Dermis blood vessel endothelial cell (primary cell): ENCODE measurements around the gene HIF3A. TPM values are rescaled to one million over a fixed set of nuclear protein-coding genes. Genes with fewer than 3 reads are reported as not detected.
"Not testable (repeated sequence)": the region's sequence is repeated elsewhere in the genome, so short reads cannot be mapped to it uniquely, and the experiment has no call there.

ENCODE experiments used
- DNase-seq: peaks from one replicate; pipeline ENCODE4 v3.0.0; 2010
- total RNA-seq: library from RNA; depleted of rRNA; stranded (reverse); fragments of >200 nt; gene quantifications from 2 replicates; pipeline ENCODE4 v1.2.3, GENCODE V29; 2014

HIF3A gene
- total RNA-seq, 1 donor from 2014 or later, result 23.1 TPM

GRCh38 chr19:46294494-46294893, 2.3 kb upstream of the HIF3A start:
- DNase-seq, result no peak

- DNase-seq, result no peak
Measured at GRCh38 chr19:46295401-46296201, 1.2 kb upstream of the HIF3A start.

- DNase-seq, result no peak
Measured at GRCh38 chr19:46296202-46296480, 701 bp upstream of the HIF3A start.

GRCh38 chr19:46297700-46298478, 1.0 kb downstream of the HIF3A start:
- DNase-seq, result peak; percentile 84

GRCh38 chr19:46298479-46299003, 1.7 kb downstream of the HIF3A start:
- no peak for DNase-seq

- DNase-seq, result peak; percentile 97
Measured at GRCh38 chr19:46299004-46299509, 2.2 kb downstream of the HIF3A start.

GRCh38 chr19:46299695-46300094, 2.9 kb downstream of the HIF3A start:
- no peak for DNase-seq

- no peak for DNase-seq
Measured at GRCh38 chr19:46303322-46303690, 6.5 kb downstream of the HIF3A start.

- peak; percentile 41 for DNase-seq
Measured at GRCh38 chr19:46303691-46304397, 7.0 kb downstream of the HIF3A start.

- DNase-seq, result no peak
Measured at GRCh38 chr19:46306501-46306900, 9.7 kb downstream of the HIF3A start.

- DNase-seq, result no peak
Measured at GRCh38 chr19:46308510-46308909, 11.7 kb downstream of the HIF3A start.

GRCh38 chr19:46309056-46309455, 12.2 kb downstream of the HIF3A start:
- no peak for DNase-seq

GRCh38 chr19:46311444-46311843, 14.6 kb downstream of the HIF3A start:
- DNase-seq, result no peak

GRCh38 chr19:46313540-46314469, 17.0 kb downstream of the HIF3A start:
- not testable (repeated sequence) for DNase-seq

- DNase-seq, result no peak
Measured at GRCh38 chr19:46317339-46317738, 20.5 kb downstream of the HIF3A start.

- DNase-seq, result no peak
Measured at GRCh38 chr19:46319613-46320012, 22.8 kb downstream of the HIF3A start.

- no peak for DNase-seq
Measured at GRCh38 chr19:46320559-46320958, 23.7 kb downstream of the HIF3A start.

- no peak for DNase-seq
Measured at GRCh38 chr19:46321653-46322052, 24.8 kb downstream of the HIF3A start.

- DNase-seq, result not testable (repeated sequence)
Measured at GRCh38 chr19:46323227-46323626, 26.4 kb downstream of the HIF3A start.

GRCh38 chr19:46324277-46324676, 27.4 kb downstream of the HIF3A start:
- DNase-seq, result no peak

GRCh38 chr19:46326608-46327007, 29.8 kb downstream of the HIF3A start:
- DNase-seq, result no peak

GRCh38 chr19:46328079-46328478, 31.2 kb downstream of the HIF3A start:
- no peak for DNase-seq
